ENCODE results near the gene GABRB3.

GABRB3 gene

DNA sequence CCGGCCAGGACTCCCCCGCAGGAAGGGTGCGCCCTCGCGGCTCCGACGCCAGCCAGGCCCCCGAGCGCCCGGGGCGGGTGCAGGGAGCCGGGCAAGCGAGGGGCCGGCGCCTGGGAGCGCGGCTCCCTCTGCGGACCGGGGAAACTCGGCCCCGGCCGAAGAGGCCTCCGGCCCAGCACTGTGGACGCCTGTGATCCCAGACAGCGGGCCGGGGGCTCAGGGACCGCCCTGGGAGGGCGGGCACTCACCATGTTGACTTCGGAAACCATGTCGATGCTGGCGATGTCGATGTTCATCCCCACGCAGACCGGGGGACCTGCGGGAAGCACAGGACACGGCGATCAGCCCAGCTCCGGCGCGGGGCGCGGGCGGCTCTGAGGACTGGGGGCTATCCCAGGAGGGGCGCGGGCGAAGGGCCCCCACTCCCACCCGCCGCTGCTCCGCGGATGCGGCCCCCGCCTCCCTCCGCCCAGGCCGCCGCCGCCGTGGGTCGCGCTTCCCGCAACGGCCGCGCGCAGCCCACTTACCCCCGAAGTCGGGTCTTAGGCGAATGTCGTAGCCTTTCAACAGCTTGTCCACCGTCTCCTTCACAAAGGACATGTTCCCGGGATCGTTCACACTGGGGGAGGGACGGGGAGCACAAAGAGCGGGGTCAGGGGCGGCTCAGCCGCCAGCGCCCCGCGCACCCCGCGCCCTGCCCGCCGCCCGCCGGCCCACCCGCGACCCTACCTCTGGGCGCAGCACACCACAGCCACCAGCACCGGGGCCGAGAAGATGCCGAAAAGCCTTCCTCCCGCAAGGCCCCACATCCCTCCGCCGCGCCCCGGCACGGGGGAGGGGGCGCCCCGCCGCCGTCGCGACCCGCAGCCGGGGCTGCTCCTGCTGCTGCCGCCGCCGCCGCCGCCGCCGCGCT, at the start of gene GABRB3:
TSS of gene GABRB3 (minus strand) at position 913 of the 913 bp plus-strand sequence.
- no peak for DNase-seq (ENCODE audit: low read depth, low spot score)

GRCh38 chr15:26807517-26808427, 34.9 kb upstream of the GABRB3 start:
- no peak for DNase-seq (ENCODE audit: low read depth, low spot score)

GRCh38 chr15:26806574-26806973, 33.7 kb upstream of the GABRB3 start:
- DNase-seq (ENCODE audit: low read depth, low spot score): no peak

- DNase-seq (ENCODE audit: low read depth, low spot score): no peak
These were observed 33.3 kb upstream of the GABRB3 start for GRCh38 chr15:26806151-26806550.

- DNase-seq (ENCODE audit: low read depth, low spot score): no peak
These were observed 32.6 kb upstream of the GABRB3 start for GRCh38 chr15:26805470-26805869.

DNA sequence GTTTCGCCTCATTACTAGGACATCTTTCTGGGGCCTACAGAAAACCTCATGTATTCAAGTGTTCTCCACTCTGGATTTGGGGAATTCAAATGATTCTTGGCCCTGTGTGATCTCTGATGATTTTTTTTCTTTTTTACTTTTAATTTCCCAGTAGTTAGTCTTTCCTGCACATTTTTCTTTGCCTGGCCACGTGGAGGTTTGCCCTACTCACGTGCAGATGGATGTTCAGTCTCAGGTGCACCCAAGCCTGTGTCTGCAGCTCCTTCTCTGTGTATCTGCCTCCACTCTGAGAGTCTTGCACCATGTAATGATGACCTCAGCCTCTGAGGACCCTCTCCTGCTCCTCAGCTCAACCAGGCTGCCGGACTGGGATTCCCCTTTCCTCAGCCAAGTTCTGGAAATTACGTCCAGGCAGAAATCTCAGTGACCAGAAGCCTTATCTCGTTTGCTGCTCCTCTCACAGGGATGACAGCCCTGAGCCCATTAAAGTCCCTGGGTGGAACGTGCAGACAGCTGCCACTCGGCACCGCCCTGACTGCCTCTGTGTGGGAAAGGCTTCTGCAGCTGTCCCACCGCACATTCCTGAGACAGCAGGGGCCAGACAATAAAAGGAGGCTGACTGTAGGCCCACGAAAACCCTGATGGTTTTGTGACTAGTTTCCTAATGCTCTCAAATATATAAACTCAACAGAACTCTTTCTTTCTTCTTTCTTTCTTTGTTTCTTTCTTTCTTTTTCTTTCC, 31.4 kb upstream of the GABRB3 start:
- no peak for DNase-seq (ENCODE audit: low read depth, low spot score)

GRCh38 chr15:26790118-26790517, 17.3 kb upstream of the GABRB3 start:
- DNase-seq (ENCODE audit: low read depth, low spot score): no peak

- DNase-seq (ENCODE audit: low read depth, low spot score): no peak
These were observed 8.9 kb upstream of the GABRB3 start for GRCh38 chr15:26781816-26782215.

DNA sequence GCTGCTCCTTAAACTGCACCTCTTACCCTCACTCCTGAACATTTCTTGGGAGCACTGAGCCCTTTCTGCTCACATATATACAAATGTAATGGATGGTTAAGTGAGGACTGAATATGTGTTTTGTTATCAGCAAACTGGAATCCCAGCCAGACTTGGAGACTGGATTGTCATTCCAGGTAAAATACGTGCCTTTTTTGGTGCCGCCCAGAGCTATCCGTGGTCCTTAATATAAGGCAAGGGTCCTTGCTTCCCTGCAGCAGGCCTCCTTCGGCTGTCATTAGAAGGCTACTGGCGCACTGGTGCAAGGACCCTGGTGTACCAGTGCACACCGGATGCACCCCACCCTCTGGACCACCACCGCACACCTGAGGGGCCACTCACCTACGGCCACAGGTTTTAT, 1.1 kb upstream of the GABRB3 start:
- no peak for DNase-seq (ENCODE audit: low read depth, low spot score)

- no peak for DNase-seq (ENCODE audit: low read depth, low spot score)
These were observed 406 bp upstream of the GABRB3 start for GRCh38 chr15:26773067-26773877.

DNA sequence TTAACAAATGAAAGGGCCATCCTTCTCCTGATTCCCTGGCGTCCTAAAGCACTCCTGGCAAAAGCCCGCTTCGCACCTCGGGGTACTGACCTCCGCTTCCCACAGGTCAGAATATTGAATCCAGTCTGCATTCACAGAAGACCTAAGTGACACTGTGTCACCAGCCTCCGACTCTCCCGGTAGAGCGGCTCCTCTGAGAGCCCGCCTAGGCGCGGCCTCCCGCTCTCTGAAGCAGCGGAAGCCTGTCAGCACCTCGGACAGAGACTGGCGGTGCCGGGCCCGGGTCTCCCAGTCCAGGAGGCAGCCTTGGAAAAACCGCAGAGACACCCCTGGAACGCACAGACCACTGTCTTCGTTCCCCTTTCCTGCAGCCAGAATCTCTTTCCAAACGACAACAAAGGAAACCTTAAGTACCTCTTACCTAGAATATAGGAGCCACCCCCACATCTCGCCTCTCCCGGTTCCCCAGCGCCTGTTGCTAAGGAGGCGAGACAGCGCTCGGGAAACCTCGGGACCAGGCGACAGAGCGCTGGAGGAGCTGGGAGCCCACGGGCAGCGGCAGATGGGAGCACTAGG, 1.2 kb downstream of the GABRB3 start:
- no peak for DNase-seq (ENCODE audit: low read depth, low spot score)

DNA sequence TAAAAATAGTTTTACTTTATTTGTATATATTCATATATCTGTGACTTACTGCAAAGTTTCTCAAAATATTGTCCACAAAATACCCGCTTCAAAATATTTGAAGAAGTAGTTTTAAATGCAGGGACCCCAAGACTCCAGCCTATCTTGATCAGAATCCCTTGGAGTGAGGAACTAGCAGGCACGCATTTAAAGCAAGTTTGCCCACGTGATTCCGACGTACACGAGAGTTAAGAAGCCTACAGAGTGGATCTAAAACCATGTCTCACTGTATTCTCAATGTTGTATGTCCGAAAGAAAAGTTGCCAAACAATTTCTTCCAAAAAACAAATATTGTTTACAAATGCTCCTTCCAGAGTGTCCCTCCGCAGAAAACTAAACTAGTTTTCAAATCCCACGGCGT, 1.7 kb downstream of the GABRB3 start:
- DNase-seq (ENCODE audit: low read depth, low spot score): no peak

DNA sequence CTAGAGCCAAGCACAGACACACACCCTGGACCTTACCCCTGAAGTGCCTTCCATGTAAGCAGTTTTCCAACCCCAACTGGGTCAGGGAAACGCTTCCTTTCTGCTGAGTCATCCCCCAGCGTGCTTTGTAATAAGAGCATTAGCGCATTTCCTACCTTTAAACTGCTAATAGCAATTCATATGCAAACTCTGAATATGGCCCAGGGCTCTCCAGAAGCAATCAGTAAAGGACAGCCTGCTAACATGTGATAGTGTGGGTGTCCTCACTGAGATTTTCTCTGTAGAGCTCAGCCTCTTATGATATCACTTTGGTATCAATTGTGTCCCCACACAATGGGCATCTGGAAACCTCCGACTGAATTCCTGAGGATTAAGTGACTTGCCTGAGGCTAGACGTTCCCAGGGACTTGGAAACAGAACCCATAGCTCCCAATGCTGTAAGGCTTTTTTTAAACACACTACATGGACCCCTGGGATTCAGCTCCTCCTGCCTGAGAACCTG, 5.6 kb downstream of the GABRB3 start:
- peak; percentile 85 for DNase-seq (ENCODE audit: low read depth, low spot score)

DNA sequence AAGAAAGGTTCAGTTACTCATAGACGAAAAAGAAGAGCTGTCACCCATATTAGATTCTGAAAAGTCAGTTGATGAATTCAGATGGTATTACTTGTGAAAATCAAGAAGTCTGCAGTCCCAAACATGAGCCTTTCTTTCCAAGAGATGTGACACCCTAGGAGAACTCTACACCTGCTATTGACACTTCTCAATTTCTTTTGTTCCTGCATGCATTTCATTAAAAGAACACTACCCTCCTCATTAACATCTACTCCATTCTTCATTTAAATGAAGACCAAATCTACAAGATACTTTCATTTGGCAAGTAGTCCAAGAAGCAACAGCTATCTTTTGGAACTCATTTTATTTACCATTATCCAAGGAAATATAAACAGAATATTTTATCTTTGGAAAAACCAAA, 6.6 kb downstream of the GABRB3 start:
- no peak for DNase-seq (ENCODE audit: low read depth, low spot score)

DNA sequence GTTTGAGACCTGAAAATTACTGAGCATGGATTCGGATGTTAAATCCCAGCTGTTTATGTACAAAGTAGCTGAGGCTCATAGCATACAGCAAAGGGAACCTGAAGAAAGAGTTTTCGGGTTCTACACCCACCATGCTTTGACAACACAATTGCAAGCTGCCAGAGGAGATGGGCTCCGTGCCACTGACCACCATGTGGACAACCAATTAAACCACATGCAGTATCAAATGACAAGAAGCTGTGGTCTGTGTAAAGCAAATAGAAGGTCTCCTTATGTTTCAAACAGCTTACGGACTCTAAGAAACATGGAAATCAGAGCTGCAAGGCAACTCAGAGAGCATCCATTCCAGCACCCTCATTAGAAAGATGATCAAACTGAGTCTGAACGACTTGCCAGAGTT, 12.9 kb downstream of the GABRB3 start:
- DNase-seq (ENCODE audit: low read depth, low spot score): no peak

DNA sequence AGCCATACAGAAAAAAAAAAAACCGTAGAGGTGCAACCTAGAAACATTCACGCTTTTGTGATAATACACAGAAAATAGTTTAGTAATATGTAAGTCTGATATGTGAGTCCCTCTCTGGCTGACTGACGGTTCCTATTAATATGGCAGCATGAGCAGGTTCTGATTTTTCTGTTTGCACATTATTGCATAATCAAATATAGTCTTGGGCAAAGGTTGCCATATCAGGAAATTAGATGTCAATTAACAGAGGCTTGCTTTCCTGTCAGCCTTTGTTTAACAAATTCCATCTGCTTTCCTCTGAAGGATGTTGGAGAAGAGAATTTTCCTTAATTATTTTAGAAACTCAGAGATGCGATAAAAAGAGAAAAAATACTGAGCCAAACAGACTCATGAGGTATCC, 14.8 kb downstream of the GABRB3 start:
- DNase-seq (ENCODE audit: low read depth, low spot score): no peak

DNA sequence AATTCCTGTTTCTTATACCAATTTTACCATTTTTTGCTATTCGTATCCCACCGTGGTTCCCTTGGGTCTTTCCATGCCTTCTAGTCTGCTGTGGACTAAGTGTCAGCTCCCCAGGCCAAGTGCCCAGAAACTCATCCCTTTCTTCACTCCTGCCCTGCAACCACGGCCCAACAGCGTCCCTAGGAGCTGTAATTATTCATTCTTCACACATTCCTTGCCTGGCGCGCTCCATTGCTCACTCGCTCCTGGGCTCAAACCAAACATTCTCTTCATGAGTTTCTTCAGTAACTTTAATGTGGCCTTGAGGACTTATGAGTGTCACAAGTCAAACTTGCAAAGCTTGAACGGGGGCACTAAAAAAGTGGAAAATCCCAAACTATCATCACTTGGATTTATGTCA, 15.7 kb downstream of the GABRB3 start:
- no peak for DNase-seq (ENCODE audit: low read depth, low spot score)

DNA sequence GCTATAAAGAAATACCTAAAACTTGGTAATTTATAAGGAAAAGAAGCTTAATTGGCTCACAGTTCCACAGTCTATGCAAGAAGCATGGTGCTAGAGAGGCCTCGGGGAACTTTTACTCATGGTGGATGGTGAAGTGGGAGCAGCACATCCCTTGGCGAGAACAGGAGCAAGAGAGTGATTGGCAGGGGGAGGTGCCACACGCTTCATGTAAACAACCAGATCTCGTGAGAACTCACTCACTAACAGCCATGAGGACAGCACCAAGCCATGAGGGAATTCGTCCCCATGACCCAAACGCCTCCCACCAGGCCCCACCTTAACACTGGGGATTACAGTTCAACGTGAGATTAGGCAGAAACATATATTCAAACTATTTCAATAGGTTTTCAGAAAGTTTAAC, 28.0 kb downstream of the GABRB3 start:
- DNase-seq (ENCODE audit: low read depth, low spot score): no peak

DNA sequence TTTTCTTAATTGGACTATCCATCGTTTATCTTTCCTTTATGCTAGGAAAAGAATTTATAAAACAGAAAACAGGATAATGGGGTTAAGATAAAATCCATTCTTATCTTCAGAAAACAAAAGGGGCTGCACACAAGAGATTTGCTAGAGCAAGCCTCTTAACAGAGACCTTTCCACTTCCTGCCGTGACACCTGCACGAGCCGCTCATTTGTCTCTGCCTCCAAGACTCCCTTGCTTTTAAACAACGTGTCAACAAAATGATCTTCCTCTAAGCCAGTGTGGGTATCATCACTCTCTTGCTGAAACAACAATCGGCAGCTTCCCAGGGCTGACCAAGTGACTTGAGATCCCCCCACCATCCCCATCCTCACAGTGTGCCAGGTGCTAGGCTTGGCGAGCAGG, 33.1 kb downstream of the GABRB3 start:
- no peak for DNase-seq (ENCODE audit: low read depth, low spot score)

GRCh38 chr15:26738996-26739395, 33.9 kb downstream of the GABRB3 start:
- DNase-seq (ENCODE audit: low read depth, low spot score): no peak

All from iPS DF 19.7 (cell line).